Measurements from ENCODE around the gene ARHGAP8. TPM values are rescaled to one million over a fixed set of nuclear protein-coding genes. Genes with fewer than 3 reads are reported as not detected.
A peak's percentile ranks its signal among the peaks of the same experiment; 100 is the strongest.

ARHGAP8 gene
- total and polyA plus RNA-seq, 4 donors: 1.4 to 3.0 TPM; not detected in 2

DNA sequence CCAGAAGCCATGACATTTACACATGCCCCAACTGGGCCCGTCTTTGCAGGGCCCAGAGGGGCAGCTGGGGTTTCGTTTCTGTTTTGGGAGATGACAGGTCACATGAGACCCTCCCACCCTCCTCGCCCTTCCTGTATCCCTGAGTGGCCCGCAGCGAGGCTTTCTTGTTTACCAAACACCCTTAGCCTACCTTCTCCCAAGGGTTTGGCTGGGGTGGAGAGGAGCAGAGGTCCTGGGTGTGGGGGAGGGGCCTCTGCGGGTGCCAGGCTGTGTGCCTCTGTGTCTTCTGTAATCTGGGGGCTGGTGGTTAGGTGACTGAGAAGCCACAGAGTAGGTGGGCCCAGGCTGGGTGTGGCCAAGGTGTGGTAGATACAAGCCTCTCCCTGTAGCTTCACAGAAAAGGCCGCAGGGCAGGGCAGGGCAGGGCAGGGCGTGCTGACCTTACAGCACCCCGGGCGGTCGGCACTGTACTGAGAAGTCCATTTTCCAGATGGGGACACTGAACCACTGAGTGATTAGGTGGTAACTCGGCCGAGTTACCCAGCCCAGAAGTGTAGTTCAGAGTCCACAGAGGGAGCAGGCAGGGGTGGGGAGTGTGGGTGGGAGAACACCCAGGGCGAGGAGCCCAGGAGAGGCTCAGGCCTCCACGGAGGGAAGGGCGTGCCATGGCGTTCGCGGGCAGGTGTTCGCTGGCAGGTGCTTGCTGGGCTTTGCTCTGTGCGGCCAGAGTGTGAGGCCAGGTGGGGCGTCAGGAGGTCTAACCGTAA, 41.7 kb upstream of the ARHGAP8 start:
- Histone ChIP-seq H3K9me3 (ENCODE audit: control insufficient read depth, low read length) (no peaks in the 10 kb centered on the region), H3K4me1 (ENCODE audit: control insufficient read depth in 1 of 2, insufficient read depth in 2 of 2, low read length in 2 of 2) (no peaks in the 10 kb centered on the region), H3K4me3 (ENCODE audit: low read length in 2 of 2) (no peak overlapping the region), H3K27me3 (ENCODE audit: control insufficient read depth in 1 of 2, insufficient read depth in 2 of 2, low read length in 1 of 2) (no peaks in the 10 kb centered on the region), H3K36me3 (ENCODE audit: control insufficient read depth in 1 of 2, insufficient read depth in 2 of 2, low read length in 1 of 2) (no peaks in the 10 kb centered on the region), H3K27ac (ENCODE audit: low read depth in 1 of 2, low read length in 2 of 2) (no peak overlapping the region)
- intact Hi-C loops (cut with DNase I): no loop called here
- ATAC-seq (ENCODE audit: low FRiP score): no peak
- DNase-seq: no peak
- 85 to 91% methylated on average over 21 to 23 of the region's 23 CpGs for WGBS, 2 donors

DNA sequence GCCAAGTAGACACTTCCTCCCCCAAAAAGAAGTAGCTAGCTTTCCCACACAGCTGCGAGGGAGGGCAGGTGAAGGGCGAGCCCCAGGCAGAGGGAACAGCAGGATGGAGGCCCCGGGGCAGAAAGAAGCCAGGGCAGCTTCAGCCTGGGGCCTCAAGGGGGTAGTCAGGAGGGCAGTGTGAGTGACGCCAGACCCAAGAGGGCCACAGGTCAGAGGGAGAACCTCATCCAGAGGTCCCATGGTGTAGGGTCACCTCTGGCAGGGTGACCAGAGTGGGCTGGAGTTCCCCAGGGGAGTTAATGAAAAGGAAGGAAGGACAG, 41.2 kb upstream of the ARHGAP8 start:
- Histone ChIP-seq H3K4me1 (ENCODE audit: control insufficient read depth in 1 of 2, insufficient read depth in 2 of 2, low read length in 2 of 2) (no peaks in the 10 kb centered on the region), H3K9me3 (ENCODE audit: control insufficient read depth, low read length) (no peaks in the 10 kb centered on the region), H3K27ac (ENCODE audit: low read depth in 1 of 2, low read length in 2 of 2) (no peak overlapping the region), H3K4me3 (ENCODE audit: low read length in 2 of 2) (no peak overlapping the region), H3K36me3 (ENCODE audit: control insufficient read depth in 1 of 2, insufficient read depth in 2 of 2, low read length in 1 of 2) (no peaks in the 10 kb centered on the region), H3K27me3 (ENCODE audit: control insufficient read depth in 1 of 2, insufficient read depth in 2 of 2, low read length in 1 of 2) (no peaks in the 10 kb centered on the region)
- DNase-seq (no peak), ATAC-seq (ENCODE audit: low FRiP score) (no peak)
- WGBS, 2 donors: 78 to 88% methylated on average over 4 of the region's 4 CpGs
- intact Hi-C loops (cut with DNase I): no loop called here

DNA sequence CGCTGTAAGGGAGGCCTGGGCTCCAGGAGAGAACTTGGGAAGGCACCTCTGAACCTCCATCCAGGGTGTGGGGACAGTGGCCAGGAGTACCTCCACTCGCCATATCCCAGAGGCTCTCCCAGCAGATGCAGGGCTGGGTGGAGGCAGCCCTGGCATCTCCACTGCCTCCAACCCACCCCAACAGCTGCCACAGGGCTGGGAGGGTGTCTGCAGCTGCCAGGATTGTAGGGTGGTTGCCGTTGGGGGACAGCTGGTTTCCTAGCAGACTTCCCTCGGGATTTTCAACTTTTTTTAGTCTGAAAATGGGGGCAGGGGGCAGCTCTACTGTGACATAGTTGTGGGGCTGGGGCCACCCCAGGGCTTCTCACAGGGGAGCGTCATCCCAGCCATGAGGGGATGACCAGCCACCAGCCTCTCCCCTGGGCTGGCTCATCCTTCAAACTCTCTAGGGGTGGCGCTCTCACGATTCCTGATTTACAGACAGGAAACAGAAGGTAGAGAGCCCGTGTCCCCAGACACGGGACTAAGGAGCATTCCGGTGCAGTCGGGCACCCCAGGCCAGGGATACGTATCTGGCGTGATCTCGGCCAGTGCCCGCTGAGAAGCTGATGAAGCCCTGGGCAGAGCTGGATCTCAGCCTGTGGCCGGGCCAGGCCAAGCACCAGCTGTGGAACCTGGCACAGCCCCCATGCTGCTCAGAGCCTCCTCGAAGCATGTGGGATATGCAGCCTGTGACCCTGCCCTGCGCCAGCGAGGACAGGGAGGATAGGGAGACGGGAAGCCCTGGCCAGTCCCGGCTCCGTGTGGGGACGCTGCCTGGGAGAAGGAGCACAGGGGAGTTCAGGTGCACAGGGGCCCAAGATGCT, 40.5 kb upstream of the ARHGAP8 start:
- no peaks in the 10 kb centered on the region for H3K9me3 ChIP-seq (ENCODE audit: control insufficient read depth, low read length)
- intact Hi-C loops (cut with DNase I): no loop called here
- H3K27ac ChIP-seq (ENCODE audit: low read depth in 1 of 2, low read length in 2 of 2): no peak overlapping the region
- ATAC-seq (ENCODE audit: low FRiP score): no peak
- DNase-seq: no peak
- H3K4me3 ChIP-seq (ENCODE audit: low read length in 2 of 2): no peak overlapping the region
- H3K27me3 ChIP-seq (ENCODE audit: control insufficient read depth in 1 of 2, insufficient read depth in 2 of 2, low read length in 1 of 2): no peaks in the 10 kb centered on the region
- WGBS, 2 donors: 51 to 53% methylated on average over 23 of the region's 23 CpGs
- H3K36me3 ChIP-seq (ENCODE audit: control insufficient read depth in 1 of 2, insufficient read depth in 2 of 2, low read length in 1 of 2): no peaks in the 10 kb centered on the region
- no peaks in the 10 kb centered on the region for H3K4me1 ChIP-seq (ENCODE audit: control insufficient read depth in 1 of 2, insufficient read depth in 2 of 2, low read length in 2 of 2)

DNA sequence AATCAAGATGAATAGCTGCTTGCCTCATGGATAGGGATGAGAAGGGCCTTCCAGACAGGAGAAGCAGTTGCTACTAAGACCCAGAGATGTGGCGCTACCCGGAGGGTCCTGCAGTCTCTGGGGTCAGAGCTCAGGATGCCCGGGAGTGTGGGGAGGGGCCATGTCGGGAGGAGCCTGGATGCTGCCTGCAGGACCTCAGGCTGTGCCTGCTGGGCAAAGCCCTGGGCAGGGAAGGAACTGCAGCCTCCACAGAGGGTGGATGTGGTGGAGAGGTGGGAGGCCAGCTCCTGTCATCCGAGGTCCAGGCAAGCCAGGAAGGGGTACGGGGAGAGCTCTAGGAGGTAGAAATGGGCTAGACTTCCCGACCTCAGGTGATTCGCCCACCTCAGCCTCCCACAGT, 39.4 kb upstream of the ARHGAP8 start:
- ATAC-seq (ENCODE audit: low FRiP score) (no peak), DNase-seq (no peak)
- Histone ChIP-seq H3K27me3 (ENCODE audit: control insufficient read depth in 1 of 2, insufficient read depth in 2 of 2, low read length in 1 of 2) (no peaks in the 10 kb centered on the region), H3K27ac (ENCODE audit: low read depth in 1 of 2, low read length in 2 of 2) (no peak overlapping the region), H3K4me1 (ENCODE audit: control insufficient read depth in 1 of 2, insufficient read depth in 2 of 2, low read length in 2 of 2) (no peaks in the 10 kb centered on the region), H3K9me3 (ENCODE audit: control insufficient read depth, low read length) (no peaks in the 10 kb centered on the region), H3K4me3 (ENCODE audit: low read length in 2 of 2) (no peak overlapping the region), H3K36me3 (ENCODE audit: control insufficient read depth in 1 of 2, insufficient read depth in 2 of 2, low read length in 1 of 2) (no peaks in the 10 kb centered on the region)
- intact Hi-C loops (cut with DNase I): no loop called here
- WGBS, 2 donors: 83 to 93% methylated on average over 8 of the region's 8 CpGs

DNA sequence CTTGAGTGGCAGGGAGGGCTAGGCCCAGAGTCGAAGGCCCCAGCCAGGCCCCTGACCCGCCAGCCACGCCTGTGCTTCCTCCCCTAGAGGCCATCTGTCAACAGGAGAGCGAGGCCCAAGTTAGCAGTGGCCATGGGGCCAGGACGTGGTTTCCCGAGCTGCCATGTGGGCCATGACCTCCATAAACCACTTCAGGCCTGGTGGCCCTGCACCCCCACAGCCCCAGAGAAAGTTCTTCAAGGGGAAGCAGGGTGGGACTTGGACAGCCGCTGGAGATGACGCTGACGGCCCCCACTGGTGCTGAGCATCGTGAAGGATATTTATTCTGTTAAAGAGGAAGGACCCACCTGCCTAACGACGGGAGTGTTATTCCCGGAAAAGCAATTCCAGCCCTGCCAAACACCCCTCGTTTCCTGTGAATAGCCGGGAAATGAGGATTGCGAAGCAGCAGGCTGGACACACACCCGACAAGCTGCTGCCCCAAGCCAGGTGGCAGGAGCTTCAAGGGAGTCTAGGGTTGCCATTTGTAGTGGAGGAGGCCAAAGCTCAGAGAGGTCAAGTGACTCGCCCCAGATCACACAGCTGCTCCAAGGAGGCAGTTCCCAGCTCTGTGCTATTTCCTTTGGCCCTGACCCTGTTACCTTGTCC, 37.5 kb upstream of the ARHGAP8 start:
- ATAC-seq (ENCODE audit: low FRiP score) (no peak), DNase-seq (peak in 1 of 2 donors; percentile 40)
- Histone ChIP-seq H3K36me3 (ENCODE audit: control insufficient read depth in 1 of 2, insufficient read depth in 2 of 2, low read length in 1 of 2) (no peaks in the 10 kb centered on the region), H3K4me1 (ENCODE audit: control insufficient read depth in 1 of 2, insufficient read depth in 2 of 2, low read length in 2 of 2) (no peaks in the 10 kb centered on the region), H3K27me3 (ENCODE audit: control insufficient read depth in 1 of 2, insufficient read depth in 2 of 2, low read length in 1 of 2) (no peaks in the 10 kb centered on the region), H3K9me3 (ENCODE audit: control insufficient read depth, low read length) (no peaks in the 10 kb centered on the region), H3K4me3 (ENCODE audit: low read length in 2 of 2) (no peak overlapping the region), H3K27ac (ENCODE audit: low read depth in 1 of 2, low read length in 2 of 2) (no peak overlapping the region)
- intact Hi-C loops (cut with DNase I): no loop called here
- 73 to 81% methylated on average over 16 to 18 of the region's 18 CpGs for WGBS, 2 donors

DNA sequence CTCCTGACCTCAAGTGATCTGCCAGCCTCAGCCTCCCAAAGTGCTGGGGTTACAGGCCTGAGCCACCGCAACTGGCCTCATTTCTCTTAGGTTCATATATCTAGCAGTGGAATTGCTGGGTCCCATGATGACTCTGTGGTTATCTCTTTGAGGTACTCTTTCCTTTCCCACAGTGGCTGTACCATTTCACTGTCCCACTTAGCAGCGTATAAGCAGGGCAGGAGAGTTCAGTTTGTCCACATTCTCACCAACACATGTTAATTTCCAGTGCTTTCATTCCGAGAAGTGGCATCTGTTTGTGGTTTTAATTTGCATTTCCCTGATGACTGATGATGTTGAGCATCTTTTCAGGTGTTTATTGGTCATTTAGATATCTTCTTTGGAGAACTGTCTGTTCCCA, 34.0 kb upstream of the ARHGAP8 start:
- H3K9me3 ChIP-seq (ENCODE audit: control insufficient read depth, low read length): no peaks in the 10 kb centered on the region
- H3K36me3 ChIP-seq (ENCODE audit: control insufficient read depth in 1 of 2, insufficient read depth in 2 of 2, low read length in 1 of 2): no peaks in the 10 kb centered on the region
- H3K4me1 ChIP-seq (ENCODE audit: control insufficient read depth in 1 of 2, insufficient read depth in 2 of 2, low read length in 2 of 2): no peaks in the 10 kb centered on the region
- ATAC-seq (ENCODE audit: low FRiP score) (no peak), DNase-seq (no peak)
- H3K27me3 ChIP-seq (ENCODE audit: control insufficient read depth in 1 of 2, insufficient read depth in 2 of 2, low read length in 1 of 2): no peaks in the 10 kb centered on the region
- 95 to 98% methylated on average over 3 of the region's 3 CpGs for WGBS, 2 donors
- H3K4me3 ChIP-seq (ENCODE audit: low read length in 2 of 2): no peak overlapping the region
- no peak overlapping the region for H3K27ac ChIP-seq (ENCODE audit: low read depth in 1 of 2, low read length in 2 of 2)
- intact Hi-C loops (cut with DNase I): no loop called here

DNA sequence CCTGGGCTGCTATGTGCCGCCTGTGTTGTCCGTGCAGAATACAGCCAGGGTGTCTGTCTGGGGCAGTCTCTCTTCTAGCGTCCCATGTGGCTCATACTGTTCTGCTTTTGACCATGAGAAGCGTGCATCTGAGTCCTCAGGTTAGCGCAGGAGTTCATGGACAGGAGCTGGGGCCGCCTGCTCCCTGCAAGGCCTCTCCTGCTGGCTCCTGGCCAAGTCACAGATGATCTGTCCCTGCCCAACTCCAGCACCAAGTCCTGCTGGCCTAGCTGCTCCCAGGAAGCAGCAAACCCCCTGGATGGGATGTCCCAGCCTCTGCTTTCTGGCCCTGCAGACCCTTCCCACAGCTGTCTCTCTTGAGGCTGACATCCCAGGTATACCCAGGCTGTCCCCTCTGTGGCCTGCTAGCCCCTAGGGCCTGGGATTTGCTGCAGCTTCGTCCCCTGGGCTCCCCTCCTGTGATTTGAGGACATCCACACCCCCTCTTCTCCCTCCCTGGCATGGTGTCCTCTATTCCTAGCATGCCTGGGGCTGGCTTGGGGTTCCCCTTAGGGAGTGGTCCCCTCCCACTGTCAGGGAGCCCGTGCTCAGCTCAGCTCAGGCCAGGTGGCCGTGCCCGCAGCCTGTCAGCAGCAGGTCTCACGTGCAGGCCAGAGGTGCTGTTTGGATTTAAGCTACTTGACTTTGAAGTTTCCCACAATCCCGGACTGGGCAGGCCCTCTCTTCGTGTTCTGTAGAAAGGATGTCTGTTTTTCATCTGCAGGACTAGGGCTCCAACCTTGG, 32.6 kb upstream of the ARHGAP8 start:
- Histone ChIP-seq H3K4me3 (ENCODE audit: low read length in 2 of 2) (no peak overlapping the region), H3K36me3 (ENCODE audit: control insufficient read depth in 1 of 2, insufficient read depth in 2 of 2, low read length in 1 of 2) (no peaks in the 10 kb centered on the region), H3K4me1 (ENCODE audit: control insufficient read depth in 1 of 2, insufficient read depth in 2 of 2, low read length in 2 of 2) (no peaks in the 10 kb centered on the region), H3K27ac (ENCODE audit: low read depth in 1 of 2, low read length in 2 of 2) (no peak overlapping the region), H3K27me3 (ENCODE audit: control insufficient read depth in 1 of 2, insufficient read depth in 2 of 2, low read length in 1 of 2) (no peaks in the 10 kb centered on the region), H3K9me3 (ENCODE audit: control insufficient read depth, low read length) (no peaks in the 10 kb centered on the region)
- WGBS, 2 donors: 77 to 87% methylated on average over 13 of the region's 13 CpGs
- peak; percentile 57 for ATAC-seq (ENCODE audit: low FRiP score)
- intact Hi-C loops (cut with DNase I): no loop called here
- DNase-seq: no peak

DNA sequence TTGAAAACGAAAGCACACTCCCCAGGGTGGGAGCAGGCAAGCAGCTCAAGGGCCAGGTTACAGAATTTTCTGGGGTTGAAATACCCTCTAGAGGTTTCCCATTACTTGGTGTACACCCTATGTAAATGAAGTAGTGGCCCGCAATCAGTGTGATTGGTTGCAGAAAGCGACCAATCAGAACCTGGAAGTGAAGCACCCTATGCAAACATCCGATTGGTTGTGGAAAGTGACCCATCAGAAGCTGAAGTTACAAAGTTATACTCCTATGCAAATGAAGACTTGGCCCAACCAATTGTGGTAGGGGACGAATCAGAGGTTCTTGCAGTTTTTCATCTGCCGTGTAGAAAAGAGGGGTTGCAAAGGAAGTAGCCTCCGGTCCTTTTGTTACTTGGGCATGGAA, 31.2 kb upstream of the ARHGAP8 start:
- Histone ChIP-seq H3K27me3 (ENCODE audit: control insufficient read depth in 1 of 2, insufficient read depth in 2 of 2, low read length in 1 of 2) (no peaks in the 10 kb centered on the region), H3K9me3 (ENCODE audit: control insufficient read depth, low read length) (no peaks in the 10 kb centered on the region), H3K4me1 (ENCODE audit: control insufficient read depth in 1 of 2, insufficient read depth in 2 of 2, low read length in 2 of 2) (no peaks in the 10 kb centered on the region), H3K36me3 (ENCODE audit: control insufficient read depth in 1 of 2, insufficient read depth in 2 of 2, low read length in 1 of 2) (no peaks in the 10 kb centered on the region), H3K4me3 (ENCODE audit: low read length in 2 of 2) (no peak overlapping the region), H3K27ac (ENCODE audit: low read depth in 1 of 2, low read length in 2 of 2) (no peak overlapping the region)
- DNase-seq (no peak), ATAC-seq (ENCODE audit: low FRiP score) (no peak)
- intact Hi-C loops (cut with DNase I): no loop called here
- 76 to 84% methylated on average over 7 of the region's 7 CpGs for WGBS, 2 donors
